SK-N-SH treated with all-trans-retinoic acid at 6 μM for 48 hours (cell line): ENCODE results near the gene PDLIM7.

ENCODE experiments used
- ATAC-seq: fragments of 200-7000 bp; cut with Tn5 transposase; 3 replicates; pipeline ENCODE4 v1.9.1; 2020; ENCODE audit warnings: mild to moderate bottlenecking, moderate library complexity
- ARNTL ChIP-seq: fragments of 450-650 bp; formaldehyde crosslinking; IDR thresholded peaks from 2 replicates; pipeline ENCODE4 v1.5.0; 2020; ENCODE audit warnings: low read depth, mild to moderate bottlenecking, moderate library complexity, borderline replicate concordance
- CSDC2 ChIP-seq: fragments of 250-450 bp; sonication (Bioruptor Pico); IDR thresholded peaks from 2 replicates; pipeline ENCODE4 v1.5.0; 2020; ENCODE audit warnings: mild to moderate bottlenecking, moderate library complexity
- ESRRG ChIP-seq: fragments of 250-450 bp; sonication (Bioruptor Pico); IDR thresholded peaks from 2 replicates; pipeline ENCODE4 v1.6.1; 2021; ENCODE audit warnings: mild to moderate bottlenecking
- GLIS3 ChIP-seq: fragments of 250-450 bp; sonication (Bioruptor Pico); IDR thresholded peaks from 2 replicates; pipeline ENCODE4 v1.5.0; 2020; ENCODE audit warnings: mild to moderate bottlenecking, moderate library complexity
- ISL1 ChIP-seq: fragments of 250-450 bp; sonication (Bioruptor Pico); IDR thresholded peaks from 2 replicates; pipeline ENCODE4 v2.1.2; 2022; ENCODE audit warnings: mild to moderate bottlenecking, moderate library complexity
- OSR1 ChIP-seq: fragments of 250-450 bp; sonication (Bioruptor Pico); IDR thresholded peaks from 2 replicates; pipeline ENCODE4 v1.8.0; 2022; ENCODE audit warnings: moderate library complexity, mild to moderate bottlenecking, inconsistent platforms
- PPARA ChIP-seq: fragments of 250-450 bp; sonication (Bioruptor Pico); IDR thresholded peaks from 2 replicates; pipeline ENCODE4 v1.5.0; 2020; ENCODE audit warnings: mild to moderate bottlenecking, borderline replicate concordance
- RARB ChIP-seq: fragments of 250-450 bp; sonication (Bioruptor Pico); IDR thresholded peaks from 2 replicates; pipeline ENCODE4 v1.8.0; 2021; ENCODE audit warnings: mild to moderate bottlenecking, moderate library complexity
- SNAI2 ChIP-seq: fragments of 250-450 bp; sonication (Bioruptor Pico); IDR thresholded peaks from 2 replicates; pipeline ENCODE4 v1.5.0; 2020; ENCODE audit warnings: mild to moderate bottlenecking, moderate library complexity
- TCF4 ChIP-seq: fragments of 250-450 bp; sonication (Bioruptor Pico); IDR thresholded peaks from 2 replicates; pipeline ENCODE4 v1.8.0; 2021; ENCODE audit warnings: mild to moderate bottlenecking, moderate library complexity, borderline replicate concordance
- TOX ChIP-seq: fragments of 250-450 bp; sonication (Bioruptor Pico); IDR thresholded peaks from 2 replicates; pipeline ENCODE4 v1.8.0; 2021; ENCODE audit warnings: mild to moderate bottlenecking, moderate library complexity, borderline replicate concordance
- ZC3H10 ChIP-seq: fragments of 250-450 bp; sonication (Bioruptor Pico); IDR thresholded peaks from 2 replicates; pipeline ENCODE4 v1.5.1; 2021; ENCODE audit warnings: mild to moderate bottlenecking, moderate library complexity
- ZFP3 ChIP-seq: fragments of 250-450 bp; sonication (Bioruptor Pico); IDR thresholded peaks from 2 replicates; pipeline ENCODE4 v1.5.0; 2020; ENCODE audit warnings: mild to moderate bottlenecking, moderate library complexity
- ZFP30 ChIP-seq: fragments of 450-650 bp; formaldehyde crosslinking; IDR thresholded peaks from 2 replicates; pipeline ENCODE4 v1.5.0; 2022; ENCODE audit warnings: mild to moderate bottlenecking, moderate library complexity
- ZNF565 ChIP-seq: fragments of 450-650 bp; formaldehyde crosslinking; conservative IDR thresholded peaks from 2 replicates; pipeline ENCODE4 v1.5.0; 2020; ENCODE audit warnings: low read depth, mild to moderate bottlenecking, moderate library complexity
- ZNF70 ChIP-seq: fragments of 450-650 bp; formaldehyde crosslinking; IDR thresholded peaks from 2 replicates; pipeline ENCODE4 v1.5.0; 2020; ENCODE audit warnings: mild to moderate bottlenecking, moderate library complexity
- ZNF8 ChIP-seq: fragments of 450-650 bp; formaldehyde crosslinking; IDR thresholded peaks from 2 replicates; pipeline ENCODE4 v1.5.0; 2020; ENCODE audit warnings: mild to moderate bottlenecking, moderate library complexity
- TF ChIP-seq, protein P1 (sequence below): fragments of 250-450 bp; sonication (Bioruptor Pico); IDR thresholded peaks from 2 replicates; pipeline ENCODE4 v1.8.0; 2021; ENCODE audit warnings: low read depth, mild to moderate bottlenecking, moderate library complexity, borderline replicate concordance
- TF ChIP-seq, protein P2 (sequence below): fragments of 250-450 bp; sonication (Bioruptor Pico); IDR thresholded peaks from 2 replicates; pipeline ENCODE4 v1.8.0; 2020; ENCODE audit warnings: mild to moderate bottlenecking, moderate library complexity, borderline replicate concordance
- TF ChIP-seq, protein P3 (sequence below): fragments of 250-450 bp; sonication (Bioruptor Pico); IDR thresholded peaks from 2 replicates; pipeline ENCODE4 v1.5.0; 2020; ENCODE audit warnings: mild to moderate bottlenecking, moderate library complexity
- TF ChIP-seq, protein P4 (sequence below): fragments of 250-450 bp; sonication (Bioruptor Pico); IDR thresholded peaks from 2 replicates; pipeline ENCODE4 v1.5.1; 2020; ENCODE audit warnings: low read depth, mild to moderate bottlenecking, moderate library complexity

PDLIM7 gene

DNA sequence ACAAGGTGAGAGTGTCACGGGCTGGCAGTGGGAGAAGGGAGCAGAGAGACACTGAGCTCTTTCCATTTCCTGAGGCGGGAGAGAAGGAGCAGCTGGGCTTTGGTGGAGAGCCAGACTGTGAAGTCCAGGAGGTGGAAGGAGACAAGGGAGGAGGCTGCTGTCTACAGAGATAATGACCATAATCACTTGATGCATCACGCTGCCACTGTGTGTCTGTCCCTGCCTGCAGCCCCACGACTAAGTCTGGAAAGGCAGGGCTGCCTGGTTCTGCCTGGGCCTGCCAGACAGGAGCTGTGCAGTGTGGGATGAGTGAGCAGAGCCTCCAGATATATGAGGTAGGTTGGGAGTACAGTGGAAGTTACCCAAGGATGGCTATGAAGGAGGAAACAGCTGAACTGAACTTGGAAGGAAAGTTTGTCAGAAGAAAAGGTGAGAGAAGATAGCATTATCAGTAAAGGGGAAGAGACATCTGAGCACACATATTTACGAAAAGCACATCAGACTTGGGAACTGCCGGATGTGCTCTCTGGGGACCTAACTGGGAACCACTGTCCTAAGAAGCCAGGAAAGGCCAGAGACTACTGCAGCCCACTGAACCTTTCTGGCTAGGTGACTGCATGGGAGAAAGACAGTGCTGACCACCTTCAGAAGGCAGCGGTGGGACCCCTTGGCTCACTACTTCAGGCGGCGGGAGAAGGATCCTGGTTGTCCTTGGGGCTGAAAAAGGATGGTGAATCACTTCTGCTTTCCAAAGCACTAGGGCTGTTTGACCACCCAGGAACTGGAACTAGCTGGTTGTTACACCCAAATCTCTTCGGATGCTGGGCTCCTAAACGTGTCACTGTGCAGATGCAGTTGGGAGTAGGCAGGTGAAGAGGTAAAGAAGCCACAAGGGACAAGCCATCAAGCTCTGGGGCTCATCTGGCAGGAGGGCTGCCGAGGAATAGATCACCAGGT is 32.1 kb upstream of the PDLIM7 start:
- TF ChIP-seq, protein P1, sequence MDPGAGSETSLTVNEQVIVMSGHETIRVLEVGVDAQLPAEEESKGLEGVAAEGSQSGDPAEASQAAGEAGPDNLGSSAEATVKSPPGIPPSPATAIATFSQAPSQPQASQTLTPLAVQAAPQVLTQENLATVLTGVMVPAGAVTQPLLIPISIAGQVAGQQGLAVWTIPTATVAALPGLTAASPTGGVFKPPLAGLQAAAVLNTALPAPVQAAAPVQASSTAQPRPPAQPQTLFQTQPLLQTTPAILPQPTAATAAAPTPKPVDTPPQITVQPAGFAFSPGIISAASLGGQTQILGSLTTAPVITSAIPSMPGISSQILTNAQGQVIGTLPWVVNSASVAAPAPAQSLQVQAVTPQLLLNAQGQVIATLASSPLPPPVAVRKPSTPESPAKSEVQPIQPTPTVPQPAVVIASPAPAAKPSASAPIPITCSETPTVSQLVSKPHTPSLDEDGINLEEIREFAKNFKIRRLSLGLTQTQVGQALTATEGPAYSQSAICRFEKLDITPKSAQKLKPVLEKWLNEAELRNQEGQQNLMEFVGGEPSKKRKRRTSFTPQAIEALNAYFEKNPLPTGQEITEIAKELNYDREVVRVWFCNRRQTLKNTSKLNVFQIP (CRISPR knock-in tag), result no peak
- TF ChIP-seq, protein P2, sequence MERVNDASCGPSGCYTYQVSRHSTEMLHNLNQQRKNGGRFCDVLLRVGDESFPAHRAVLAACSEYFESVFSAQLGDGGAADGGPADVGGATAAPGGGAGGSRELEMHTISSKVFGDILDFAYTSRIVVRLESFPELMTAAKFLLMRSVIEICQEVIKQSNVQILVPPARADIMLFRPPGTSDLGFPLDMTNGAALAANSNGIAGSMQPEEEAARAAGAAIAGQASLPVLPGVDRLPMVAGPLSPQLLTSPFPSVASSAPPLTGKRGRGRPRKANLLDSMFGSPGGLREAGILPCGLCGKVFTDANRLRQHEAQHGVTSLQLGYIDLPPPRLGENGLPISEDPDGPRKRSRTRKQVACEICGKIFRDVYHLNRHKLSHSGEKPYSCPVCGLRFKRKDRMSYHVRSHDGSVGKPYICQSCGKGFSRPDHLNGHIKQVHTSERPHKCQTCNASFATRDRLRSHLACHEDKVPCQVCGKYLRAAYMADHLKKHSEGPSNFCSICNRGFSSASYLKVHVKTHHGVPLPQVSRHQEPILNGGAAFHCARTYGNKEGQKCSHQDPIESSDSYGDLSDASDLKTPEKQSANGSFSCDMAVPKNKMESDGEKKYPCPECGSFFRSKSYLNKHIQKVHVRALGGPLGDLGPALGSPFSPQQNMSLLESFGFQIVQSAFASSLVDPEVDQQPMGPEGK (CRISPR knock-in tag), result no peak
- TF ChIP-seq TCF4, result no peak
- TF ChIP-seq, protein P3, sequence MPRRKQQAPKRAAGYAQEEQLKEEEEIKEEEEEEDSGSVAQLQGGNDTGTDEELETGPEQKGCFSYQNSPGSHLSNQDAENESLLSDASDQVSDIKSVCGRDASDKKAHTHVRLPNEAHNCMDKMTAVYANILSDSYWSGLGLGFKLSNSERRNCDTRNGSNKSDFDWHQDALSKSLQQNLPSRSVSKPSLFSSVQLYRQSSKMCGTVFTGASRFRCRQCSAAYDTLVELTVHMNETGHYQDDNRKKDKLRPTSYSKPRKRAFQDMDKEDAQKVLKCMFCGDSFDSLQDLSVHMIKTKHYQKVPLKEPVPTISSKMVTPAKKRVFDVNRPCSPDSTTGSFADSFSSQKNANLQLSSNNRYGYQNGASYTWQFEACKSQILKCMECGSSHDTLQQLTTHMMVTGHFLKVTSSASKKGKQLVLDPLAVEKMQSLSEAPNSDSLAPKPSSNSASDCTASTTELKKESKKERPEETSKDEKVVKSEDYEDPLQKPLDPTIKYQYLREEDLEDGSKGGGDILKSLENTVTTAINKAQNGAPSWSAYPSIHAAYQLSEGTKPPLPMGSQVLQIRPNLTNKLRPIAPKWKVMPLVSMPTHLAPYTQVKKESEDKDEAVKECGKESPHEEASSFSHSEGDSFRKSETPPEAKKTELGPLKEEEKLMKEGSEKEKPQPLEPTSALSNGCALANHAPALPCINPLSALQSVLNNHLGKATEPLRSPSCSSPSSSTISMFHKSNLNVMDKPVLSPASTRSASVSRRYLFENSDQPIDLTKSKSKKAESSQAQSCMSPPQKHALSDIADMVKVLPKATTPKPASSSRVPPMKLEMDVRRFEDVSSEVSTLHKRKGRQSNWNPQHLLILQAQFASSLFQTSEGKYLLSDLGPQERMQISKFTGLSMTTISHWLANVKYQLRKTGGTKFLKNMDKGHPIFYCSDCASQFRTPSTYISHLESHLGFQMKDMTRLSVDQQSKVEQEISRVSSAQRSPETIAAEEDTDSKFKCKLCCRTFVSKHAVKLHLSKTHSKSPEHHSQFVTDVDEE, result no peak
- TF ChIP-seq GLIS3 (CRISPR knock-in tag), result no peak
- no peak for TF ChIP-seq ESRRG
- no peak for TF ChIP-seq ZNF8 (CRISPR knock-in tag)
- no peak for TF ChIP-seq PPARA (CRISPR knock-in tag)
- no peak for TF ChIP-seq ZFP30 (CRISPR knock-in tag)
- no peak for TF ChIP-seq RARB (CRISPR knock-in tag)
- no peak for TF ChIP-seq SNAI2
- no peak for TF ChIP-seq OSR1 (CRISPR knock-in tag)
- TF ChIP-seq ZFP3 (CRISPR knock-in tag), result no peak
- no peak for TF ChIP-seq TOX
- no peak for TF ChIP-seq ZNF70 (CRISPR knock-in tag)
- TF ChIP-seq, protein P4, sequence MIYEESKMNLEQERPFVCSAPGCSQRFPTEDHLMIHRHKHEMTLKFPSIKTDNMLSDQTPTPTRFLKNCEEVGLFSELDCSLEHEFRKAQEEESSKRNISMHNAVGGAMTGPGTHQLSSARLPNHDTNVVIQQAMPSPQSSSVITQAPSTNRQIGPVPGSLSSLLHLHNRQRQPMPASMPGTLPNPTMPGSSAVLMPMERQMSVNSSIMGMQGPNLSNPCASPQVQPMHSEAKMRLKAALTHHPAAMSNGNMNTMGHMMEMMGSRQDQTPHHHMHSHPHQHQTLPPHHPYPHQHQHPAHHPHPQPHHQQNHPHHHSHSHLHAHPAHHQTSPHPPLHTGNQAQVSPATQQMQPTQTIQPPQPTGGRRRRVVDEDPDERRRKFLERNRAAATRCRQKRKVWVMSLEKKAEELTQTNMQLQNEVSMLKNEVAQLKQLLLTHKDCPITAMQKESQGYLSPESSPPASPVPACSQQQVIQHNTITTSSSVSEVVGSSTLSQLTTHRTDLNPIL (CRISPR knock-in tag), result no peak
- no peak for TF ChIP-seq ZNF565 (CRISPR knock-in tag)
- TF ChIP-seq ARNTL (CRISPR knock-in tag), result no peak
- no peak for ATAC-seq

DNA sequence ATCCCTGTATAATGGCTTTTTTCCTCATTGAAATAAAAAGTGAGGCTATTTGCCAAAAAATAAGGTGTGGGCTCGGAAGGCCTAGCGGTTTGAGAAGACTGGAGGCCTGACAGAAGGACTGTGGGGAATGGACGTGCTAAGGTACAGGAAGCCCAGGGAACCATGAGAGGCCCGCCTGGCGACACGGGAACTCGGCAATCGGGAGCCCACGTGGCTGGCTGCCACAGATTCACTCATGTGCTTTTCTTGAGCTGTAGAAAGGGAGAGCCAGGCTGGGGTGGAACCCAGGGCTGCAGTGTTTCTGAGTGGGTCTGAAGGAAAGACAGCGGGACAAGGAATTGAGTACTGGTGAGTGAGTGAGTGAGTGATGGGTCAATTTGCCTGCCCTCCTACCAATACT is 31.2 kb upstream of the PDLIM7 start:
- ATAC-seq, result no peak
- TF ChIP-seq, protein P2 (CRISPR knock-in tag), result no peak

DNA sequence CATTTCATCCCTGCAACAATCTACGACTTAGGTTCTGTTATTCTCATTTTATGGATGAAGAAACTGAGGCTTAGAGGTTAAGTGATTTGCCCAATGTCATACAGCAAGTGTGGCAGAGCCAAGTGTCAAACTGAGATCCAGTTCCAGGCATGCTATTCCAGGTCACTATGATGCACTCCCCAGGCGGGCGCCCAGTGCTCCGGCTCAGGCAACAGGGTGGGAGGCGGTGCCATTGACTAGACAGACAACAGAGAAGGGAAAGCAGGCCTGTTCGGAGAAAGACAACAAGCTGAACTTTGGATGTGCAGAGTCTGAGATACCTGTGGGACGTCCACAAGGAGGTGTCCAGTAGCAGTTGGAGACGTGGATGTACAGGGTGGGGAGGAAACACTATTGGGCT is 30.2 kb upstream of the PDLIM7 start:
- no peak for ATAC-seq
- TF ChIP-seq, protein P3, result no peak
- TF ChIP-seq OSR1 (CRISPR knock-in tag), result no peak
- TF ChIP-seq, protein P4 (CRISPR knock-in tag), result no peak
- TF ChIP-seq ZNF70 (CRISPR knock-in tag), result no peak
- TF ChIP-seq ZFP3 (CRISPR knock-in tag), result no peak
- TF ChIP-seq ZNF8 (CRISPR knock-in tag), result no peak
- TF ChIP-seq ZNF565 (CRISPR knock-in tag), result no peak
- no peak for TF ChIP-seq ZC3H10 (CRISPR knock-in tag)
- no peak for TF ChIP-seq TCF4
- TF ChIP-seq ISL1 (CRISPR knock-in tag), result no peak
- TF ChIP-seq CSDC2 (CRISPR knock-in tag), result no peak
- no peak for TF ChIP-seq ZFP30 (CRISPR knock-in tag)
- TF ChIP-seq RARB (CRISPR knock-in tag), result no peak
- no peak for TF ChIP-seq ESRRG
